ENCODE measurements around the gene TMEM87B. TPM values are rescaled to one million over a fixed set of nuclear protein-coding genes. Genes with fewer than 3 reads are reported as not detected.
"Not testable (repeated sequence)": the region's sequence is repeated elsewhere in the genome, so short reads cannot be mapped to it uniquely, and the experiment has no call there.

Gene TMEM87B
- total RNA-seq, 1 donor = 112 TPM

DNA sequence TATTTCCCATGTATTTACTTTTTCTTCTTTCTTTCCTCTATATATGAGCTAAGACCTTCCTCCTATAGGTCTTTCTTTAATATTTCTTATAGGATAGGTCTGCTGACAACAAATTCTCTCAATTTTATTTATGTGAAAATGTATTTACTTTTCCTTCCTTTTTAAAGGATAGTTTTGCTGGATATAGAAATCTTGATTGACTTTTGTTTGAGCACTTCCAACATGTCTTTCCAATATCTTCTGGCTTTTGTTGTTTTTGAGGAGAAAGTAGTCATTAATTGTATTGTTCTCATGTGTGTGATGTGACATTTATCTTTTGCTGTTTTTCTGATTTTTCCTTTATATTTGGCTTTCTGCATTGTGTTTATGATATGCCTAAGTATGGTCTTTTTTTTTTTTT, 54.2 kb downstream of the TMEM87B start:
- H3K4me3 ChIP-seq (ENCODE audit: low read depth, low read length) = no peak overlapping the region
- no peak for DNase-seq (ENCODE audit: low read depth)
- TF ChIP-seq CTCF (IDR thresholded peaks at IDR 0.05; ENCODE audit: insufficient read depth, low read depth, low read length) = no peak

GRCh38 chr2:112110966-112111365, 55.9 kb downstream of the TMEM87B start:
- DNase-seq (ENCODE audit: low read depth) = no peak
- TF ChIP-seq CTCF (IDR thresholded peaks at IDR 0.05; ENCODE audit: insufficient read depth, low read depth, low read length) = no peak
- no peak overlapping the region for H3K4me3 ChIP-seq (ENCODE audit: low read depth, low read length)

DNA sequence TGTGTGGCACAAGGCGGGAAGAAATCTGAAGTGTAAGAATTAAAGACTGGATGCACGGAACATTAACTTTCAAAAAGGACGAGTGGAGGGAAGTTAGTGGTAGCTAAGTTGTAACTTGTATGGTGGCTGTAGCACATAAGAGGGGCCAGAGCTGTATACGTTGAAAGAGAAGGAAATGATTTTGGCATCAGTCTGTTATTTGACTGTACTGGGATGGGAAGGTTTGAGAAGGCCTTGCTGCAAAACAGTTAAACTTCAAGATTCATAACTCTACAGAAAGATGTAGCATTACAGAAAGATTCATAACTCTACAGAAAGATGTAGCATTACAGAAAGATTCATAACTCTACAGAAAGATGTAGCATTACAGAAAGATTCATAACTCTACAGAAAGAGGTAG, 58.3 kb downstream of the TMEM87B start:
- not testable (repeated sequence) for H3K4me3 ChIP-seq (ENCODE audit: low read depth, low read length); DNase-seq (ENCODE audit: low read depth)

GRCh38 chr2:112118148-112118547, 63.1 kb downstream of the TMEM87B start:
- H3K4me3 ChIP-seq (ENCODE audit: low read depth, low read length) = no peak overlapping the region
- peak; percentile 17 for TF ChIP-seq CTCF (IDR thresholded peaks at IDR 0.05; ENCODE audit: insufficient read depth, low read depth, low read length)
- no peak for DNase-seq (ENCODE audit: low read depth)

DNA sequence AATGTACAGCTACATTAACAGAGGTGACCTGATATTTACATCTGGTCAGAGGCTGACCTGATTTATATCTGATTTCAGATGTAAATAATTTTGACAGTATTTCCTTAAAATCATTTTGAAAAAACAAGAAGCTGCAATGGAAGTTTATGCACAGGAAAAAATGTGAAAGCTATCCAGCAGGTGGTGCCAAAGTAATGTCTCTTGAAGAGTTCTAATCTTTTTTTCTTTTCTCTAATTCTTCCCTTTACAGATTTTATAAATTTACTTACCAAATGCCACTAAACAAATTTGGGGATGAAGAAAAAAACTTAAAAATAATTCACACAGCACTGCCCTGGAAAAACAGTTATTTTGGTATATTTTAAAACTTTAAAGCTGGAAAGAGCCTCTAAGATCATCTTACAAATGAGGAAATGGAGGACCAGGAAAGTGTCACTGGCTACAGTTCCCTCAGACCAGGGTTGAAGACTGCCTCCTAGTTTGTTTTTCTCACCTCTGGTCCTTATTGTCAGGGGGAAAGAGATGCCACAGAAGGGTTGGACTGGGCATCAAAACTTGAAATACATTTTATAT, 66.7 kb downstream of the TMEM87B start:
- TF ChIP-seq CTCF (IDR thresholded peaks at IDR 0.05; ENCODE audit: insufficient read depth, low read depth, low read length) = peak; percentile 51

GRCh38 chr2:112129060-112129459, 74.0 kb downstream of the TMEM87B start:
- DNase-seq (ENCODE audit: low read depth) = no peak
- H3K4me3 ChIP-seq (ENCODE audit: low read depth, low read length) = no peak overlapping the region
- TF ChIP-seq CTCF (IDR thresholded peaks at IDR 0.05; ENCODE audit: insufficient read depth, low read depth, low read length) = no peak

More for the DNA sequence above, 66.7 kb downstream of the TMEM87B start:
- H3K4me3 ChIP-seq (ENCODE audit: low read depth, low read length) = no peak overlapping the region
- DNase-seq (ENCODE audit: low read depth) = peak; percentile 57

DNA sequence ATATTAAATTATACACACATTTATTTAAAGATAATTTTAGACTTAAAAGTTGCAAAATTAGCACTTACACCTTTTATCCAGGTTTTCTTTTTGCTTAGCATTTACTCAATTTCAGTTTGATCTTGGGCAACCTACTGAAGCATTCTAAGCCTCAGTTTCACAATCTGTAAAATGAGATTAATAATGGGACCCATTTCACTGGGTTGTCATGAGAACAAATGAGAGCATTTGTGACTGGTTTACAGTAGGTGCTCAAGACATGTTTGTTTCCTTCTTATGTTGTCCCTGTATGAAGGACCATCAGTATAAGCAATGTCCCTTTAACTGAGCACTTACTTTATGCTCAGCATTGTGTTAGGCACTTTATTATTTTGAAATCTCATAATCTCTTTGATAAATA, 78.3 kb downstream of the TMEM87B start:
- no peak for TF ChIP-seq CTCF (IDR thresholded peaks at IDR 0.05; ENCODE audit: insufficient read depth, low read depth, low read length)

More for the DNA sequence above, 78.3 kb downstream of the TMEM87B start:
- DNase-seq (ENCODE audit: low read depth) = no peak
- no peak overlapping the region for H3K4me3 ChIP-seq (ENCODE audit: low read depth, low read length)
